GM12891 (cell line): ENCODE data around the gene HSPA1L. TPM values are rescaled to one million over a fixed set of nuclear protein-coding genes. Genes with fewer than 3 reads are reported as not detected.
"Not testable (repeated sequence)": the region's sequence is repeated elsewhere in the genome, so short reads cannot be mapped to it uniquely, and the experiment has no call there.

Experiments
- DNase-seq: peaks from one replicate; pipeline ENCODE4 v3.0.0; 2011; ENCODE audit warnings: low spot score; ENCODE audit not compliant: insufficient read length
- FAIRE-seq: peaks from 2 replicates; lab custom pipeline; 2011; peaks lifted over from hg19 to GRCh38; lab: Jason Lieb, UNC
- PAX5 ChIP-seq: IDR thresholded peaks from 2 replicates; pipeline ENCODE4 v1.6.1; 2011; ENCODE audit warnings: low read length, moderate library complexity, mild to moderate bottlenecking; ENCODE audit not compliant: insufficient read depth, severe bottlenecking
- POLR2A ChIP-seq: IDR thresholded peaks from 2 replicates; pipeline ENCODE4 v1.6.1; 2011; ENCODE audit warnings: low read depth, low read length, control low read depth
- POLR2AphosphoS5 ChIP-seq: IDR thresholded peaks from 2 replicates; pipeline ENCODE4 v1.6.1; 2011; ENCODE audit warnings: low read depth, low read length, control low read depth
- POU2F2 ChIP-seq: IDR thresholded peaks from 2 replicates; pipeline ENCODE4 v1.6.1; 2011; ENCODE audit warnings: low read depth, mild to moderate bottlenecking, control low read depth, low read length, moderate library complexity
- SPI1 ChIP-seq: IDR thresholded peaks from 2 replicates; pipeline ENCODE4 v1.6.1; 2011; ENCODE audit warnings: low read depth, low read length, control low read depth
- TAF1 ChIP-seq: IDR thresholded peaks from 2 replicates; pipeline ENCODE4 v1.6.1; 2011; ENCODE audit warnings: low read depth, low read length, control low read depth
- polyA plus RNA-seq: library from polyadenylated mRNA; unstranded; fragments of >200 nt; gene quantifications from one replicate; pipeline ENCODE4 v1.2.1, GENCODE V29; 2012; ENCODE audit warnings: low read depth, missing spikeins, inconsistent platforms; ENCODE audit not compliant: missing spikeins

Gene HSPA1L
- polyA plus RNA-seq = 1.1 TPM

GRCh38 chr6:31815025-31815838 is at the start of gene HSPA1L, which contains the start of gene HSPA1A:
TSS of gene HSPA1L (minus strand) at chr6:31815283. CDS start at chr6:31811972, 3,311 bp downstream.
TSS of gene HSPA1A (plus strand) at chr6:31815543. CDS start at chr6:31815757, 214 bp downstream.
- TF ChIP-seq TAF1 (peak; percentile 32; the same call in 1 of the 2 replicates), POLR2A (peak; percentile 71), PAX5 (no peak), SPI1 (no peak), POU2F2 (0 out of 2 replicates have a peak, but pooled peaks have one; percentile 13), POLR2AphosphoS5 (peak; percentile 70)
- DNase-seq (peak; percentile 47), FAIRE-seq (no peak)

GRCh38 chr6:31864818-31865204 is 49.7 kb upstream of the HSPA1L start:
- no peak for TF ChIP-seq POLR2A
- no peak for TF ChIP-seq PAX5
- no peak for TF ChIP-seq POU2F2
- no peak for TF ChIP-seq POLR2AphosphoS5
- TF ChIP-seq TAF1 = no peak
- no peak for TF ChIP-seq SPI1
- DNase-seq (no peak), FAIRE-seq (no peak)

- FAIRE-seq, DNase-seq: not testable (repeated sequence)
Measured at GRCh38 chr6:31864123-31864562, 49.1 kb upstream of the HSPA1L start.

GRCh38 chr6:31862344-31863235 is 47.5 kb upstream of the HSPA1L start, which contains the start of gene NEU1:
TSS of gene NEU1 (minus strand) at chr6:31862821. CDS start at chr6:31862776, 45 bp downstream.
- DNase-seq (peak; percentile 98), FAIRE-seq (peak; percentile 96)
- TF ChIP-seq SPI1 (no peak), POLR2AphosphoS5 (peak; percentile 98), POLR2A (peak; percentile 98), TAF1 (peak; percentile 94), PAX5 (no peak), POU2F2 (peak; percentile 86)

- DNase-seq (no peak), FAIRE-seq (no peak)
- no peak for TF ChIP-seq SPI1
- no peak for TF ChIP-seq POLR2A
- no peak for TF ChIP-seq POLR2AphosphoS5
- TF ChIP-seq TAF1 = no peak
Measured at GRCh38 chr6:31861919-31862343, 46.8 kb upstream of the HSPA1L start.

GRCh38 chr6:31861150-31861549 is 46.1 kb upstream of the HSPA1L start:
- TF ChIP-seq POU2F2 = no peak
- FAIRE-seq (no peak), DNase-seq (no peak)

GRCh38 chr6:31860349-31860748 is 45.3 kb upstream of the HSPA1L start:
- FAIRE-seq = no peak
- TF ChIP-seq POU2F2 = no peak
- no peak for TF ChIP-seq SPI1
- no peak for TF ChIP-seq PAX5
- TF ChIP-seq TAF1 = no peak
- TF ChIP-seq POLR2A = no peak
- no peak for TF ChIP-seq POLR2AphosphoS5
- no peak for DNase-seq

- no peak for TF ChIP-seq POLR2A
- no peak for TF ChIP-seq TAF1
- TF ChIP-seq SPI1 = no peak
- no peak for TF ChIP-seq POLR2AphosphoS5
- 0 out of 2 replicates have a peak, but pooled peaks have one; percentile 23 for TF ChIP-seq POU2F2
- no peak for TF ChIP-seq PAX5
- DNase-seq = no peak
- no peak for FAIRE-seq
Measured at GRCh38 chr6:31859923-31860322, 44.8 kb upstream of the HSPA1L start.

- DNase-seq (no peak), FAIRE-seq (no peak)
- no peak for TF ChIP-seq PAX5
- no peak for TF ChIP-seq POU2F2
- no peak for TF ChIP-seq SPI1
- no peak for TF ChIP-seq POLR2A
- TF ChIP-seq POLR2AphosphoS5 = no peak
- no peak for TF ChIP-seq TAF1
Measured at GRCh38 chr6:31858707-31859106, 43.6 kb upstream of the HSPA1L start.

GRCh38 chr6:31857774-31858173 is 42.7 kb upstream of the HSPA1L start:
- not testable (repeated sequence) for DNase-seq, FAIRE-seq

- not testable (repeated sequence) for DNase-seq, FAIRE-seq
Measured at GRCh38 chr6:31851980-31852718, 37.1 kb upstream of the HSPA1L start.
